Adrenal gland (tissue), 5 donors: ENCODE measurements around the gene CELSR2.

Experiments used
- POLR2A ChIP-seq, 2 donors: fragments of 450-650 bp; IDR thresholded peaks; one replicate each; pipeline ENCODE4 v1.6.1; 2017; ENCODE audit warnings: antibody characterized with exemption in 2 of 2, mild to moderate bottlenecking in 2 of 2, moderate library complexity in 1 of 2
- TF ChIP-seq, protein P1 (sequence below), 6 experiments: fragments of 450-650 bp in 4 of 6; fragments of 200-600 bp in 2 of 6; sonication (generic) in 1 of 6; IDR thresholded peaks; 1 replicate in 5 of 6; 2 replicates in 1 of 6; pipeline versions ENCODE4 v1.5.1 to v1.8.0; 2016 to 2021; ENCODE audit warnings: antibody characterized with exemption in 6 of 6, mild to moderate bottlenecking in 2 of 6, moderate library complexity in 1 of 6
- donor health status: DM: no; HTN: no; CAD: no.

- TF ChIP-seq, protein P1, sequence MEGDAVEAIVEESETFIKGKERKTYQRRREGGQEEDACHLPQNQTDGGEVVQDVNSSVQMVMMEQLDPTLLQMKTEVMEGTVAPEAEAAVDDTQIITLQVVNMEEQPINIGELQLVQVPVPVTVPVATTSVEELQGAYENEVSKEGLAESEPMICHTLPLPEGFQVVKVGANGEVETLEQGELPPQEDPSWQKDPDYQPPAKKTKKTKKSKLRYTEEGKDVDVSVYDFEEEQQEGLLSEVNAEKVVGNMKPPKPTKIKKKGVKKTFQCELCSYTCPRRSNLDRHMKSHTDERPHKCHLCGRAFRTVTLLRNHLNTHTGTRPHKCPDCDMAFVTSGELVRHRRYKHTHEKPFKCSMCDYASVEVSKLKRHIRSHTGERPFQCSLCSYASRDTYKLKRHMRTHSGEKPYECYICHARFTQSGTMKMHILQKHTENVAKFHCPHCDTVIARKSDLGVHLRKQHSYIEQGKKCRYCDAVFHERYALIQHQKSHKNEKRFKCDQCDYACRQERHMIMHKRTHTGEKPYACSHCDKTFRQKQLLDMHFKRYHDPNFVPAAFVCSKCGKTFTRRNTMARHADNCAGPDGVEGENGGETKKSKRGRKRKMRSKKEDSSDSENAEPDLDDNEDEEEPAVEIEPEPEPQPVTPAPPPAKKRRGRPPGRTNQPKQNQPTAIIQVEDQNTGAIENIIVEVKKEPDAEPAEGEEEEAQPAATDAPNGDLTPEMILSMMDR (IDR thresholded peaks at IDR 0.05), result no peak
- TF ChIP-seq POLR2A (IDR thresholded peaks at IDR 0.05), result no peak
Measured at GRCh38 chr1:109268431-109269211, 19.3 kb downstream of the CELSR2 start.
